ENCODE measurements around the gene KCNK17. TPM values are rescaled to one million over a fixed set of nuclear protein-coding genes. Genes with fewer than 3 reads are reported as not detected.
A peak's percentile ranks its signal among the peaks of the same experiment; 100 is the strongest.

The KCNK17 gene
- total RNA-seq, 1 experiment from 2014 or later: not detected

DNA sequence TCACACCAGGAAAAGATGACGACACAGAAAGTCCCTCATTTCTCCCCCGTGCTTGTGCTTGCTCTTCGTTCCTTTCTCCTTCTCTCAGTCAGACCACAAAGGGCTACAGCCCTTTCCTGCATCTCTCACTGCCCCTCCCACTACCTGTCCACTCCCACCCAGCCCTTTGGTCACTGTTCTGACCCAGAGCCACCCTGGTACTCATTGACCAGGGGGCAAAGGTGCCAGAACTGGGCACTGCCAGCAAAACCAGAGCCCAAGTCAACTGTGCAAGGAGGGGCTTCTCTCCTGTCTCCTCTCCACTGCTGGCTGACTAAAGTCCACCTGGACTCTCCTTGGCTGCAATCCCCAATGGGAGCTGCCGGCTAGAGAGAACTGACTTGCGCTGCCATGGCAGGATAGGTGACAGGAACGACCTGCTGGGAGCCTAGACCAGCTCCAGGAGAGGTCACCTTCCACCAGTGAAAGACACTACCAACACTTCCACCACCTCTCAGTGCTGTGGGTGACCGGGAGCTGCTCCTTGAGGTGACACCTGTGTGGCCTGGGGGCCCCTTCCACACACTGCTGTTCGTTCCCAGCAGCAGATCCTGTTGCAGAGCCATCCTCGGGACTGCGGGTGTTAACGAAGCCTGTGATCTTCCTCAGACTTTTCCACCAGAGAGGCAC, 32.8 kb downstream of the KCNK17 start:
- ChIA-PET CTCF (interaction anchor here (1.3 kb wide), 1 partner anchor 21 kb away, joined by 6 read pairs; no protein-coding TSS in a partner anchor), POLR2A (no interaction called here)
- Mint-ChIP-seq H3K4me3 (ENCODE audit: unreplicated experiment) (no peak overlapping the region), H3K9me3 (ENCODE audit: unreplicated experiment) (no peaks in the 10 kb centered on the region), H3K36me3 (ENCODE audit: insufficient read depth, unreplicated experiment) (no peaks in the 10 kb centered on the region), H3K4me1 (ENCODE audit: low read depth, unreplicated experiment) (peaks cover 14% of the 10 kb centered on the region), H3K27ac (ENCODE audit: unreplicated experiment) (no peak overlapping the region), H3K27me3 (ENCODE audit: insufficient read depth, unreplicated experiment) (no peaks in the 10 kb centered on the region)
- no TSS peak for BruUV-seq (replicated peaks)
- Histone ChIP-seq H3K4me3 (ENCODE audit: low read depth, low read length) (no peak overlapping the region), H3K27me3 (replicated peaks; ENCODE audit: control insufficient read depth, insufficient read depth, low read length) (no peaks in the 10 kb centered on the region), H3K9me3 (no peaks in the 10 kb centered on the region), H3K36me3 (ENCODE audit: control insufficient read depth, insufficient read depth, low read length) (no peaks in the 10 kb centered on the region), H3K4me1 (peaks cover 10% of the 10 kb centered on the region)
- intact Hi-C loops (cut with micrococcal nuclease; ENCODE audit: unreplicated experiment): no loop called here
- no peak for DNase-seq
- TF ChIP-seq, protein P1, sequence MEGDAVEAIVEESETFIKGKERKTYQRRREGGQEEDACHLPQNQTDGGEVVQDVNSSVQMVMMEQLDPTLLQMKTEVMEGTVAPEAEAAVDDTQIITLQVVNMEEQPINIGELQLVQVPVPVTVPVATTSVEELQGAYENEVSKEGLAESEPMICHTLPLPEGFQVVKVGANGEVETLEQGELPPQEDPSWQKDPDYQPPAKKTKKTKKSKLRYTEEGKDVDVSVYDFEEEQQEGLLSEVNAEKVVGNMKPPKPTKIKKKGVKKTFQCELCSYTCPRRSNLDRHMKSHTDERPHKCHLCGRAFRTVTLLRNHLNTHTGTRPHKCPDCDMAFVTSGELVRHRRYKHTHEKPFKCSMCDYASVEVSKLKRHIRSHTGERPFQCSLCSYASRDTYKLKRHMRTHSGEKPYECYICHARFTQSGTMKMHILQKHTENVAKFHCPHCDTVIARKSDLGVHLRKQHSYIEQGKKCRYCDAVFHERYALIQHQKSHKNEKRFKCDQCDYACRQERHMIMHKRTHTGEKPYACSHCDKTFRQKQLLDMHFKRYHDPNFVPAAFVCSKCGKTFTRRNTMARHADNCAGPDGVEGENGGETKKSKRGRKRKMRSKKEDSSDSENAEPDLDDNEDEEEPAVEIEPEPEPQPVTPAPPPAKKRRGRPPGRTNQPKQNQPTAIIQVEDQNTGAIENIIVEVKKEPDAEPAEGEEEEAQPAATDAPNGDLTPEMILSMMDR (IDR thresholded peaks at IDR 0.05; ENCODE audit: insufficient read depth in 1 of 2, low read depth in 1 of 2, low read length in 1 of 2, severe bottlenecking in 1 of 2, unreplicated experiment in 1 of 2): no peak

DNA sequence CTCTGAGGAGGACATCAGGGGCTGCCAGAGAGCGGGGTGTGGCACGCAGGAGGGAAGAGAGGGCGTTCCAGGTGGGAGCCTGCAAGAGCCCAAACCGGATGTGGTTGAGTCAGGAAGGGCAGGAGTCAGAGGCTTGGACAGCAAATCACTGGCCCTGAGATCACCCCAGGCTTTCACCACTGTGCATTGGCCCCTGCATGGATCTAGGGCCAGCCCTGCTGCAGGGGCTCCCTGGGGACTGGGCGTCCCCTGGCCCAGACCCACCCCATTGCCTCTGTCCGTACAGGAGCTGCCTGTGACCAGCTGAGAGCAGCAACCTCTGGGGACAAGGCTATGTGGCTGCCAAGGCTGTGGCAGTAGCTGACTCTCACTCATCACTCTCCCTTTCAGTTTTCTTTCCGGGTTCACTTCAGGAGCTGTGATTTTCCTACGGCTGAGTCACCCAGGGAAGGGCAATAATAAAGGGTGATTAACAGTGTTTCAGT, 33.9 kb downstream of the KCNK17 start:
- Histone ChIP-seq H3K27me3 (replicated peaks; ENCODE audit: control insufficient read depth, insufficient read depth, low read length) (no peaks in the 10 kb centered on the region), H3K36me3 (ENCODE audit: control insufficient read depth, insufficient read depth, low read length) (no peaks in the 10 kb centered on the region), H3K4me1 (peaks cover 10% of the 10 kb centered on the region), H3K4me3 (ENCODE audit: low read depth, low read length) (no peak overlapping the region), H3K9me3 (no peaks in the 10 kb centered on the region)
- BruUV-seq (replicated peaks): no TSS peak
- Mint-ChIP-seq H3K9me3 (ENCODE audit: unreplicated experiment) (no peaks in the 10 kb centered on the region), H3K4me3 (ENCODE audit: unreplicated experiment) (no peak overlapping the region), H3K36me3 (ENCODE audit: insufficient read depth, unreplicated experiment) (no peaks in the 10 kb centered on the region), H3K27me3 (ENCODE audit: insufficient read depth, unreplicated experiment) (no peaks in the 10 kb centered on the region), H3K4me1 (ENCODE audit: low read depth, unreplicated experiment) (peaks cover 16% of the 10 kb centered on the region), H3K27ac (ENCODE audit: unreplicated experiment) (peak overlapping the region; percentile 66)
- POLR2A ChIA-PET: interaction anchor here (0.6 kb wide), 1 partner anchor 107 kb away, joined by 3 read pairs; no protein-coding TSS in a partner anchor
- DNase-seq: no peak
- CTCF ChIA-PET: interaction anchor here (1.3 kb wide), 1 partner anchor 22 kb away, joined by 6 read pairs; no protein-coding TSS in a partner anchor
- intact Hi-C loops (cut with micrococcal nuclease; ENCODE audit: unreplicated experiment): no loop called here
- TF ChIP-seq, protein P1 (IDR thresholded peaks at IDR 0.05; ENCODE audit: insufficient read depth in 1 of 2, low read depth in 1 of 2, low read length in 1 of 2, severe bottlenecking in 1 of 2, unreplicated experiment in 1 of 2): no peak

DNA sequence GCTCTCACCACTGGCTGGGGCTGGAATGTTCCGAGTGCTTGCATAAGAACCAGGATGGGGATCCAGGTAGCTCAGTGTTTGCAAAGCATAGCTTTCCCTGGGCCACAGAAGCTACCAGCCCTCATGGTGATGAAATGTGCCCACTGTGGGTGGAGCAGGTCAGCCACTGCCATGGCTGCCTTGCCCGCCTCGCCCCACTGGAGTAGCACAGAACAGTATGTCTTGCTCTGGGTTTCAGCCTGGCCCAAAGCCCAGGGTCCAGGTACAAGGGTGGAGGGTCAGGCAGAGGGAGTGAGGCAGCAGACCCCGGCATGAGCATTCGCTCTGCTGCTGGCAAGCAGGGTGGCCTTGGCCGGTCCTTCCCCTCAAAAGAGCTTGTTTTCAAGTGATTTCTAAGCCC, 34.7 kb downstream of the KCNK17 start:
- no peaks in the 10 kb centered on the region for H3K27me3 Mint-ChIP-seq (ENCODE audit: insufficient read depth, unreplicated experiment)
- H3K4me3 ChIP-seq (ENCODE audit: low read depth, low read length): no peak overlapping the region
- ChIA-PET CTCF (interaction anchor here (0.6 kb wide), 1 partner anchor 127 kb away, joined by 4 read pairs; no protein-coding TSS in a partner anchor), POLR2A (no interaction called here)
- peaks cover 16% of the 10 kb centered on the region for H3K4me1 Mint-ChIP-seq (ENCODE audit: low read depth, unreplicated experiment)
- no peaks in the 10 kb centered on the region for H3K9me3 Mint-ChIP-seq (ENCODE audit: unreplicated experiment)
- no peak for DNase-seq
- BruUV-seq (replicated peaks): no TSS peak
- H3K36me3 ChIP-seq (ENCODE audit: control insufficient read depth, insufficient read depth, low read length): no peaks in the 10 kb centered on the region
- H3K9me3 ChIP-seq: no peaks in the 10 kb centered on the region
- H3K27me3 ChIP-seq (replicated peaks; ENCODE audit: control insufficient read depth, insufficient read depth, low read length): no peaks in the 10 kb centered on the region
- H3K27ac Mint-ChIP-seq (ENCODE audit: unreplicated experiment): no peak overlapping the region
- intact Hi-C loops (cut with micrococcal nuclease; ENCODE audit: unreplicated experiment): no loop called here
- H3K4me3 Mint-ChIP-seq (ENCODE audit: unreplicated experiment): no peak overlapping the region
- TF ChIP-seq, protein P1 (IDR thresholded peaks at IDR 0.05; ENCODE audit: insufficient read depth in 1 of 2, low read depth in 1 of 2, low read length in 1 of 2, severe bottlenecking in 1 of 2, unreplicated experiment in 1 of 2): no peak
- H3K4me1 ChIP-seq: peaks cover 10% of the 10 kb centered on the region
- H3K36me3 Mint-ChIP-seq (ENCODE audit: insufficient read depth, unreplicated experiment): no peaks in the 10 kb centered on the region

All from Caco-2 (cell line).